ENCODE measurements around the gene LPIN1. TPM values are rescaled to one million over a fixed set of nuclear protein-coding genes. Genes with fewer than 3 reads are reported as not detected.
A peak's percentile ranks its signal among the peaks of the same experiment; 100 is the strongest.
"Not testable (repeated sequence)": the region's sequence is repeated elsewhere in the genome, so short reads cannot be mapped to it uniquely, and the experiment has no call there.

LPIN1 gene
- total RNA-seq, 2 donors from 2014 or later: 24.4 to 34.9 TPM

DNA sequence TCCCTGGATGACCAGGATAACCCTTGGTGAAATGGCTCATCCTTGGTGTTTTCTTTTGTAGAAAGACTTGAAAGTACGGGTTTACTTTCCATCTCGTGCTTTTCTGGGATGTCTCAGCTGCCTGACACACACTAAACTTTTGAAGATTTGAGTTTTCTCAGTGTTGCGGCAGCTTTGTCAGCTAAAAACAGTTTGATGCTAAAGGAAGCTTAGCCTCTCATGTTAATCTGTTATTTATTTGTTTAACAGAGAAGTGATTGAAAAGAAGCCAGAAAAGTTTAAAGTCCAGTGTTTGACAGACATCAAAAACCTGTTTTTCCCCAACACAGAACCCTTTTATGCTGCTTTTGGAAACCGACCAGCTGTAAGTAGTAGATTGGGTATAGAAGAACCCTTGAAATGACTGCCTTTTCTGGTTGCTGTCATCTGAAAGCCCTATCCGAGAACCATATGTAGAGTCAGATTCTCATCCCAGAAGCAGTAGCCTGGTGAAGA lies 72.8 kb downstream of the LPIN1 start:
- intact Hi-C loops (cut with DNase I, micrococcal nuclease): no loop called here
- ATAC-seq (no peak), DNase-seq (no peak)

DNA sequence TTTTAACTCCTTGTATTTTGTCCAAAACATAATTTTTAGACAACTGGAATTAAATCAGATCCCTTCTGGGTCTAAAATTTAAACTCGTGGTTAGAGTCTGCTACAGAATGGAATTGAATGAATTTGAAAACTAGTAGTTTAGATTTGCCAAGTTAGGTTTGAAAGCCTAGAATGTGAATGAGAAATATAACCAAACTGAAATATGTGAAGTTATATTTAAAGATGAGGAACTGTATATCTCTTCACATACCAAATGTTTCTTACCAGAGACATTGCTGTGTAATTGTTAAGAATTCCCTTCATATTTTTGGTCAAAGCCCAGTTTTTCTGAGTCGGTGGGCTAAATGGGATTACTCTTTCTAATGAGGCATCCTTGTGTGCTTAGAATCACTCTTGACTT lies 74.2 kb downstream of the LPIN1 start:
- DNase-seq (no peak), ATAC-seq (no peak)
- intact Hi-C loops (cut with DNase I, micrococcal nuclease): no loop called here

DNA sequence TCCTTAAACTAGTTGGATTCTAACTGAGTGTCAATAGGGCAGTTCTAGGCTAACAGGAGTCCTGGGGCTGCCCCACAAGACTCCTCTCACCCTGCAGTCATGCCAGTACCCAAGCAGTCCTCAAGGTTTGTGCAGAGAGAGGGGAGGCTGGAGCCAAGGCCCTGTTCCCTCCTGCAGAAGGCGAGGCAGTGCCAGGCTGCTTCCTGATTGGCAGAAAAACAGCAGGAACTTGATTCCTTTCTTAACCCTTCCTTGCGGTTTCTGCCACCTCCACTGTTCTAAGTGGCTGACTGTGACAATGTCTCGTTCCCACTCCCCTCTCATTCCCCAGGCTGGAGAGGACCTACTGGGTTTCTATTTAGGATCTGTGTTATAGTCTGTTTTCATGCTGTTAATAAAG lies 75.3 kb downstream of the LPIN1 start:
- ATAC-seq (no peak), DNase-seq (no peak)
- intact Hi-C loops (cut with DNase I, micrococcal nuclease): no loop called here

GRCh38 chr2:11822359-11822745 lies 75.9 kb downstream of the LPIN1 start:
- DNase-seq; intact Hi-C loops (cut with DNase I, micrococcal nuclease): not testable (repeated sequence)
- ATAC-seq: peak; percentile 10

- intact Hi-C loops (cut with DNase I, micrococcal nuclease): no loop called here
- ATAC-seq (peak; percentile 99), DNase-seq (peak; percentile 63 to 75)
Measured at GRCh38 chr2:11822746-11823451, 76.5 kb downstream of the LPIN1 start.

- DNase-seq: no peak
Measured at GRCh38 chr2:11824901-11825828, 78.7 kb downstream of the LPIN1 start.

DNA sequence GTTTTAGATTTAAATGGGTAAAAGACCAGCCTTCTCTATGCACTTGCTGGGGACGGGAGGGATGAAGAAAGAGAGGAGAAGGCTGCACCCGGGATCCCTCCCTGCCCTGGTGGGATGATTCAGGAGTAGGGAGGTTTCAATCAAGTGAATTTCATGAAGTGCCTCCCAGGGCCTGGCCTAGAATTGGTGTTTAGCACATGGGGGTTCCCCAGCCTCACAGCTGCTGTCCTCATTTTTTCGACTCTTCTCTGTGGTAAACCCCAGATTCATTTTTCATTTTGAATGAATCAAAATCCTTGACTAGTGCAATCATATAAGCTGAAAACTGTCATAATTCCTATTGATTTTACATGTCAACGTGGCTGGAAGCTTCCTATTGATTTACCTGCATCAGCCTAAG lies 81.1 kb downstream of the LPIN1 start:
- ATAC-seq: no peak
- no peak for DNase-seq
- intact Hi-C loops (cut with DNase I, micrococcal nuclease): no loop called here

More at GRCh38 chr2:11824901-11825828, 78.7 kb downstream of the LPIN1 start:
- no peak for ATAC-seq
- intact Hi-C loops (cut with DNase I, micrococcal nuclease): no loop called here

- DNase-seq (no peak), ATAC-seq (no peak)
- intact Hi-C loops (cut with DNase I, micrococcal nuclease): no loop called here
Measured at GRCh38 chr2:11828933-11829323, 82.5 kb downstream of the LPIN1 start.

DNA sequence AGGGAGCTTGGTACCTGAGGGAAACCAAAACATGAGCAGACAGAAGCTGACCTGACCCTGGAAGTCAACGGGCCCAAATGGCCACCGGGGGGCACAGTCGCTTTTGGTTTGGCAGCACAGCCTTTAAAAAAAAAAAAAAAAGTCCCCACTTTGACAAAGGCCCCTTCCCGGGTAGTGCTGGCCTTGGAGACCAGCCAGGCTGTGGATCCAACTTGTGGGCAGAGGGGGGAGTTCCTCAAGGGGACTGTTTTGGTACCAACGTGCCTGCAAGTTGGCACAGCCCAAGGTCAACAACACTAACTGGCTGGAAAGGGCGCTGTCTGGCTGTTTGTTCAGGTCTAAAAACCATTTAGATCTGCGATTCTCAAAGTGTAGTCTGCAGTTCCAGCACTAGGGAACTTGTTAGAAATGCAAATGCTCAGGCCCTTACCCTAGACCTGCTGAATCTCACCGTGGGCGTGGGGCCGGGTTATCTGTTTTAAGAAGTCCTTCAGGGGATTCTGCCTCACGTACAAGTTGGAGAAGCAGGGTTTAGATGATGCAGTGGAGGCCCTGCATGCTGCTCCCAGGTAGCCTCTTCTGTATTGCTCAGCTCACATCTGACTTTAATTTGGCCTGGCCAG lies 83.0 kb downstream of the LPIN1 start:
- DNase-seq (peak; percentile 40 to 63), ATAC-seq (peak; percentile 51)
- intact Hi-C loops (cut with DNase I, micrococcal nuclease): no loop called here

DNA sequence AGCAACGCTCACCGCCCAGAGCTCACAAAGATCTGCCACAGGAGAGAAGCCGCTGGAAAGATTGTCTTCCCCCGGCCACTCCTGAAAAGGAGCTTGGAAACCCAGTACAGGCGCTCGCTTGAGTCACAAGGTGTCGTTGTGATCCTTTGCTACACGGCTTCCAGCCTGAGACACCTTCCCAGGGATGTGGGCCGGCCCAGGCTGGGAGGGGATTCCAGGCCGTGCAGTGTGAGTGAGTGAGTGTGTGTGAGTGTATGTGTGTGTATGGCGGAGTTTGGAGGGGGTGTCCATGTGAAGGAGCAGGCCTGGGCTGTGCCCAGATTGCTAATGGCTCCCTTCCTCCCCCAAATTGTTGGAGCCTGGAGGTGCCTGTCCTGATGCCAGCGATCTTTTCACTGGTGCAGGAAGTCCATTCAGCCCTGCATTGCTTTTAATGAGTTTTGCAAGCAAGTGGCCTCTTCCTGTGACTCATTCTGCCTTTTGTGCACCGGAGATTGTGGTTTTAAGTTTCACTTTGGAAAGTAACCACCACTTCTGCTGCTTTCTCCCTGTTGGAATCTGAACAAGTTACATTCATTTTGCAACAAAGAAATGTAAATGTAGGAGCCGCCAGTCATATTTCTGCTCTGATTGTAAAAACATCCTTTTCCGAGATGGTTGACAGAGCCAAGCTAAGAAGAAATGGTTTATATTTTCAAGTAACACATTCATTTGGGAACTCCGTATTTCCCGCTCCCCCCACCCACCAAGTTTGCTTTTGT lies 83.7 kb downstream of the LPIN1 start:
- ATAC-seq (peak; percentile 93), DNase-seq (peak; percentile 54 to 58)
- intact Hi-C loops (cut with DNase I, micrococcal nuclease): no loop called here

GRCh38 chr2:11830708-11831301 lies 84.4 kb downstream of the LPIN1 start:
- ATAC-seq: no peak
- DNase-seq: no peak
- intact Hi-C loops (cut with DNase I, micrococcal nuclease): no loop called here

- intact Hi-C loops (cut with DNase I, micrococcal nuclease): no loop called here
- no peak for ATAC-seq
- no peak for DNase-seq
Measured at GRCh38 chr2:11831415-11831814, 85.0 kb downstream of the LPIN1 start.

GRCh38 chr2:11832531-11832930 lies 86.1 kb downstream of the LPIN1 start:
- intact Hi-C loops (cut with DNase I, micrococcal nuclease): no loop called here
- DNase-seq (no peak), ATAC-seq (no peak)

DNA sequence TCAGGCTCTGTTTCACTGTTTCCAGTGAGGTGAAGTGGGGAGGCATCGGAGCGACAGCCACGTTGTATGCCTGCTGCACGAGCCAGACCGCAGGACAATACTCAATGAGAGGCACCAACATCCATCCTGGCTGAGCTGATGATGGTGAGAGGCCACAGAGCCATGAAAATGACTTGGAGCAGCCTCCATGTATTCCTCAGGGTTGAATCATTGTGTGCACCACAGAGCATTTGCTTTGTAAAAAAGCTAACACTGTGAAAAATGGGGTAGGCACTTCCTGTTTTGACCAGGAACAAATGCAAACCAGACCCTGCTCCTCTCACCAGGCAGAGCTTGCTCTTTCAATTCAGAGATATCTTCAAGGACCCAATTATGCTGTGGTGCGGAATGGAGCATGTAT lies 87.2 kb downstream of the LPIN1 start:
- intact Hi-C loops (cut with DNase I, micrococcal nuclease): no loop called here
- DNase-seq (no peak), ATAC-seq (no peak)

DNA sequence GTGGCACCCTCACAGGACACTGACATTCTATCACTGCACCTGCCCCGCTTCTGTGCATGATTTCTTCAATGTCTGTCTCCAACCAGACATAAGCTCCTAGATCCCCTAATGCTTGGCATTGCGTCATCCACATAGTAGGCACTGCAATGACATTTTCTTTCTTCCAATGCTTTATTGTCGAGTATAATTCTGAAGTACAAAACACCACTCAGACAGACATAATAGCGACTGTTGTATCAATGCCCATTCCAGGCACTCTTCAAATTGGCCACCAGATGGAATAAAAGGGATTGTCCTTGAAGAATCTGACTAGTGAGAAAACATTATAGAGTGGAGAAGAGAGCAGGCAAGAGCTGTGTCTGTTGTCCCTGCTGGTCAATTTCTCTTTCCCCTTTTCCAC lies 89.0 kb downstream of the LPIN1 start:
- intact Hi-C loops (cut with DNase I, micrococcal nuclease): no loop called here
- DNase-seq (no peak), ATAC-seq (no peak)

DNA sequence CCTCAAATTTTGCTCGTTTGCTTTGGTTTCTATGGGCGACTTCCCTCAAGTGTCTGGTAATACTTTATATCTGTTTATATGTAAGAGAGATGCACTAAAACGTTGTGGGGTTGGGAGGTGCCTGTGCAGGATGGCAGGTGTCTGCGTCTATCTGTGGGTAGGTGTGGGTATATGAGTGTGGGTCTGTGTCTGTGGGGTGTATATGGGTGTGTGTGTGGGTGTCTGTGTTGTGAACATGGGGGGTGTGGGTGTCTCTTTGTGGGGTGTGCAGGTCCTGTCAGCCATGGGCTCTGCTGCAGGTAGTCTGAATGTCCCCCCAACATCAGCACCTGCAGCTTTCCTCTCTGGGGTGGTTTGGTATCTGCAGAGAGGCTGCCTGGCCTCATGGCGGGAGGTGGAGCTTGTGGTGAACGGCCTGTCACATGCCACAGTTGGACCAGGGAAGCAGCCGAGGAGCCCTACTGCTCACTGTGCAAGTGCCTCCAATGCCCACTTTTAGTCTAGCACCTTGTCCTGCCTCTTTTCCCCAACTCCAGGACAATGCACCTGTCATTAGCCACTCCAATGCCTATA lies 90.3 kb downstream of the LPIN1 start:
- intact Hi-C loops (cut with DNase I, micrococcal nuclease): no loop called here
- ATAC-seq: no peak

DNA sequence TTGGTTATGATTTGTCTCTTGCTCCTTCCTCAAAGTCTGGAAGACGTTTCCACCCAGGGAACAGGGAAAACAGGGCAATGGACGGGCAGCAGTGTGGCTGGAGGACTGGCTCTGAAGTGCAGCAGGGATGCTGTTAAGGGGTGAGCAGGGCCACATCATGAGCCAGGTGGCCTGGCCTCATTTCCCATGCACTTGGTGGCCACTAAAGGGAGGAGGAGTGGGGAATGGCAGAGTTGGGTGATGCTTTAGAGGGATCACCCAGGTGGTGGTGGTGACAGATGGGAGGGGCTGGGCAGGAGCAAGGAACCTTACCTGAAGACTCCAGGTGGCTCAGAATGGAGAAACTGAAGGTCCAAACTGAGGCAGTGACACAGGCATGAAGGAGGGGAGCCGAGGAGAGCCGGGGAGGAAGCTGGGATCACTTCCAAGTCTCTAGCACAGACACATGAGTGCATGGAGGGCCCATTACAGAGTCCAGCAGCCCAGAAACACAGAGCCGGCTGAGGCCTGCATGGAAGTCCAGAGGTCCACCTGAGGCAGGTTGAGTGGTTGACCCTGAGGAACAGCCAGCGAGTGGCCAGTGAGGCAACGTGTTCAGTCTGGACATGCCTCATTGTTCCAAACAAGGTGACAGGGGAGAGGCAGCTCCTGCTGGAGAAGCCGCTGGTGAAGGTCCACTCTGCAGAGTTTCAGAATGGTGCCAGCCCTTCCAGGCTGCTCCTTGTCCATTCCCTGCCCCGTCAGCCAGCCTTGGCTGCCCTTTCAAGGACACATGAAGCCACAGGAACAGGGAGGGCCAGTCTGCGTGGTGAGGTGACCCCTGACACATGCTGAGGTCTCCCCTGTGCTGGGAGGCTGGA lies 91.7 kb downstream of the LPIN1 start:
- intact Hi-C loops (cut with DNase I, micrococcal nuclease): no loop called here
- no peak for DNase-seq
- ATAC-seq: no peak

More for the DNA sequence above, 90.3 kb downstream of the LPIN1 start:
- DNase-seq: no peak
